ENCODE measurements around the gene MYDGF. TPM values are rescaled to one million over a fixed set of nuclear protein-coding genes. Genes with fewer than 3 reads are reported as not detected.

Gene MYDGF
- total and polyA plus RNA-seq, 2 of the 13 experiments (the other 11 are each of a cell fraction or from before 2014, with no cell fraction given), result 116 to 198 TPM

GRCh38 chr19:4622695-4623421, 47.3 kb downstream of the MYDGF start (continued):
- TF ChIP-seq DMTF1 (CRISPR knock-in tag; IDR thresholded peaks at IDR 0.05) (no peak), ZNF34 (CRISPR knock-in tag; IDR thresholded peaks at IDR 0.05; ENCODE audit: borderline replicate concordance) (no peak), ZNF564 (CRISPR knock-in tag; IDR thresholded peaks at IDR 0.05) (no peak), EED (CRISPR knock-in tag; IDR thresholded peaks at IDR 0.05) (no peak), NRL (CRISPR knock-in tag; IDR thresholded peaks at IDR 0.05; ENCODE audit: borderline replicate concordance) (no peak), ZNF292 (CRISPR knock-in tag; IDR thresholded peaks at IDR 0.05; ENCODE audit: borderline replicate concordance, low read depth) (no peak; the same call in none of the 2 replicates), ZNF20 (CRISPR knock-in tag; IDR thresholded peaks at IDR 0.05) (no peak), TEAD3 (CRISPR knock-in tag; optimal IDR thresholded peaks at IDR 0.05; ENCODE audit: borderline replicate concordance) (peak; percentile 11), ZNF124 (CRISPR knock-in tag; IDR thresholded peaks at IDR 0.05) (no peak), TFAP4 (IDR thresholded peaks at IDR 0.05; ENCODE audit: borderline replicate concordance, low read depth) (peak; percentile 24; the same call in 1 of the 2 replicates), RXRA (CRISPR knock-in tag; IDR thresholded peaks at IDR 0.05) (no peak), ATF7-NPFF (CRISPR knock-in tag; IDR thresholded peaks at IDR 0.05; ENCODE audit: low read depth) (no peak), SCMH1 (CRISPR knock-in tag; IDR thresholded peaks at IDR 0.05; ENCODE audit: borderline replicate concordance) (no peak), KDM4B (CRISPR knock-in tag; IDR thresholded peaks at IDR 0.05) (no peak), ZSCAN25 (CRISPR knock-in tag; IDR thresholded peaks at IDR 0.05) (no peak), HMGXB4 (CRISPR knock-in tag; IDR thresholded peaks at IDR 0.05; ENCODE audit: borderline replicate concordance in 1 of 2, low read depth in 1 of 2) (0 out of 4 replicates have a peak, but pooled peaks of 1 of the 2 experiments have one; percentile 6)
- TF ChIP-seq, protein P1, sequence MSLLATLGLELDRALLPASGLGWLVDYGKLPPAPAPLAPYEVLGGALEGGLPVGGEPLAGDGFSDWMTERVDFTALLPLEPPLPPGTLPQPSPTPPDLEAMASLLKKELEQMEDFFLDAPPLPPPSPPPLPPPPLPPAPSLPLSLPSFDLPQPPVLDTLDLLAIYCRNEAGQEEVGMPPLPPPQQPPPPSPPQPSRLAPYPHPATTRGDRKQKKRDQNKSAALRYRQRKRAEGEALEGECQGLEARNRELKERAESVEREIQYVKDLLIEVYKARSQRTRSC (CRISPR knock-in tag; IDR thresholded peaks at IDR 0.05; ENCODE audit: low read depth), result no peak
- TF ChIP-seq, protein P2, sequence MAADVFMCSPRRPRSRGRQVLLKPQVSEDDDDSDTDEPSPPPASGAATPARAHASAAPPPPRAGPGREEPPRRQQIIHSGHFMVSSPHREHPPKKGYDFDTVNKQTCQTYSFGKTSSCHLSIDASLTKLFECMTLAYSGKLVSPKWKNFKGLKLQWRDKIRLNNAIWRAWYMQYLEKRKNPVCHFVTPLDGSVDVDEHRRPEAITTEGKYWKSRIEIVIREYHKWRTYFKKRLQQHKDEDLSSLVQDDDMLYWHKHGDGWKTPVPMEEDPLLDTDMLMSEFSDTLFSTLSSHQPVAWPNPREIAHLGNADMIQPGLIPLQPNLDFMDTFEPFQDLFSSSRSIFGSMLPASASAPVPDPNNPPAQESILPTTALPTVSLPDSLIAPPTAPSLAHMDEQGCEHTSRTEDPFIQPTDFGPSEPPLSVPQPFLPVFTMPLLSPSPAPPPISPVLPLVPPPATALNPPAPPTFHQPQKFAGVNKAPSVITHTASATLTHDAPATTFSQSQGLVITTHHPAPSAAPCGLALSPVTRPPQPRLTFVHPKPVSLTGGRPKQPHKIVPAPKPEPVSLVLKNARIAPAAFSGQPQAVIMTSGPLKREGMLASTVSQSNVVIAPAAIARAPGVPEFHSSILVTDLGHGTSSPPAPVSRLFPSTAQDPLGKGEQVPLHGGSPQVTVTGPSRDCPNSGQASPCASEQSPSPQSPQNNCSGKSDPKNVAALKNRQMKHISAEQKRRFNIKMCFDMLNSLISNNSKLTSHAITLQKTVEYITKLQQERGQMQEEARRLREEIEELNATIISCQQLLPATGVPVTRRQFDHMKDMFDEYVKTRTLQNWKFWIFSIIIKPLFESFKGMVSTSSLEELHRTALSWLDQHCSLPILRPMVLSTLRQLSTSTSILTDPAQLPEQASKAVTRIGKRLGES (CRISPR knock-in tag; IDR thresholded peaks at IDR 0.05; ENCODE audit: borderline replicate concordance), result no peak
- TF ChIP-seq, protein P3, sequence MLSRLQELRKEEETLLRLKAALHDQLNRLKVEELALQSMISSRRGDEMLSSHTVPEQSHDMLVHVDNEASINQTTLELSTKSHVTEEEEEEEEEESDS (CRISPR knock-in tag; IDR thresholded peaks at IDR 0.05; ENCODE audit: borderline replicate concordance), result no peak

All from HepG2 (cell line).